ENCODE results near the gene TOM1L2.

TOM1L2 gene

GRCh38 chr17:17834974-17835373 lies 137.2 kb downstream of the TOM1L2 start:
- no peak for DNase-seq (ENCODE audit: low read depth)
- H3K9ac ChIP-seq (ENCODE audit: low read length): peak overlapping the region; percentile 94
- no peaks in the 10 kb centered on the region for H3K36me3 ChIP-seq (ENCODE audit: control insufficient read depth, insufficient read depth, low read length, severe bottlenecking)
- H3K9me3 ChIP-seq (ENCODE audit: control insufficient read depth, low read length): no peaks in the 10 kb centered on the region
- H3K27me3 ChIP-seq (replicated peaks; ENCODE audit: control insufficient read depth, insufficient read depth, low read length): no peaks in the 10 kb centered on the region
- peak overlapping the region; percentile 90 for H3K4me3 ChIP-seq (ENCODE audit: low read length)
- H3K4me1 ChIP-seq (ENCODE audit: control insufficient read depth, insufficient read depth, low read length): peaks cover 66% of the 10 kb centered on the region

- Histone ChIP-seq H3K4me3 (ENCODE audit: low read length) (no peak overlapping the region), H3K9ac (ENCODE audit: low read length) (peak overlapping the region; percentile 10), H3K4me1 (ENCODE audit: control insufficient read depth, insufficient read depth, low read length) (peaks cover 55% of the 10 kb centered on the region), H3K36me3 (ENCODE audit: control insufficient read depth, insufficient read depth, low read length, severe bottlenecking) (no peaks in the 10 kb centered on the region), H3K27me3 (replicated peaks; ENCODE audit: control insufficient read depth, insufficient read depth, low read length) (no peaks in the 10 kb centered on the region), H3K9me3 (ENCODE audit: control insufficient read depth, low read length) (no peaks in the 10 kb centered on the region)
- DNase-seq (ENCODE audit: low read depth): no peak
Observed at GRCh38 chr17:17833658-17834357, 138.4 kb downstream of the TOM1L2 start.

GRCh38 chr17:17832032-17832363 lies 140.2 kb downstream of the TOM1L2 start:
- DNase-seq (ENCODE audit: low read depth): no peak

GRCh38 chr17:17831208-17832031 lies 140.8 kb downstream of the TOM1L2 start:
- H3K4me1 ChIP-seq (ENCODE audit: control insufficient read depth, insufficient read depth, low read length): peaks cover 37% of the 10 kb centered on the region

More at GRCh38 chr17:17832032-17832363, 140.2 kb downstream of the TOM1L2 start:
- peaks cover 2% of the 10 kb centered on the region for H3K36me3 ChIP-seq (ENCODE audit: control insufficient read depth, insufficient read depth, low read length, severe bottlenecking)
- H3K27me3 ChIP-seq (replicated peaks; ENCODE audit: control insufficient read depth, insufficient read depth, low read length): no peaks in the 10 kb centered on the region
- H3K9ac ChIP-seq (ENCODE audit: low read length): no peak overlapping the region
- peaks cover 38% of the 10 kb centered on the region for H3K4me1 ChIP-seq (ENCODE audit: control insufficient read depth, insufficient read depth, low read length)
- no peak overlapping the region for H3K4me3 ChIP-seq (ENCODE audit: low read length)
- no peaks in the 10 kb centered on the region for H3K9me3 ChIP-seq (ENCODE audit: control insufficient read depth, low read length)

GRCh38 chr17:17830740-17831207 lies 141.4 kb downstream of the TOM1L2 start:
- H3K4me3 ChIP-seq (ENCODE audit: low read length): no peak overlapping the region
- no peaks in the 10 kb centered on the region for H3K9me3 ChIP-seq (ENCODE audit: control insufficient read depth, low read length)
- H3K27me3 ChIP-seq (replicated peaks; ENCODE audit: control insufficient read depth, insufficient read depth, low read length): no peaks in the 10 kb centered on the region
- peaks cover 6% of the 10 kb centered on the region for H3K36me3 ChIP-seq (ENCODE audit: control insufficient read depth, insufficient read depth, low read length, severe bottlenecking)
- DNase-seq (ENCODE audit: low read depth): no peak
- H3K9ac ChIP-seq (ENCODE audit: low read length): peak overlapping the region; percentile 1
- peaks cover 38% of the 10 kb centered on the region for H3K4me1 ChIP-seq (ENCODE audit: control insufficient read depth, insufficient read depth, low read length)

More at GRCh38 chr17:17831208-17832031, 140.8 kb downstream of the TOM1L2 start:
- Histone ChIP-seq H3K9ac (ENCODE audit: low read length) (peak overlapping the region; percentile 1), H3K36me3 (ENCODE audit: control insufficient read depth, insufficient read depth, low read length, severe bottlenecking) (peaks cover 6% of the 10 kb centered on the region), H3K27me3 (replicated peaks; ENCODE audit: control insufficient read depth, insufficient read depth, low read length) (no peaks in the 10 kb centered on the region), H3K4me3 (ENCODE audit: low read length) (no peak overlapping the region), H3K9me3 (ENCODE audit: control insufficient read depth, low read length) (no peaks in the 10 kb centered on the region)
- no peak for DNase-seq (ENCODE audit: low read depth)

GRCh38 chr17:17830269-17830567 lies 142.0 kb downstream of the TOM1L2 start:
- Histone ChIP-seq H3K9me3 (ENCODE audit: control insufficient read depth, low read length) (no peaks in the 10 kb centered on the region), H3K36me3 (ENCODE audit: control insufficient read depth, insufficient read depth, low read length, severe bottlenecking) (peaks cover 6% of the 10 kb centered on the region), H3K9ac (ENCODE audit: low read length) (no peak overlapping the region), H3K4me3 (ENCODE audit: low read length) (no peak overlapping the region), H3K4me1 (ENCODE audit: control insufficient read depth, insufficient read depth, low read length) (peaks cover 36% of the 10 kb centered on the region), H3K27me3 (replicated peaks; ENCODE audit: control insufficient read depth, insufficient read depth, low read length) (no peaks in the 10 kb centered on the region)
- DNase-seq (ENCODE audit: low read depth): no peak

GRCh38 chr17:17827826-17828621 lies 144.2 kb downstream of the TOM1L2 start:
- H3K4me1 ChIP-seq (ENCODE audit: control insufficient read depth, insufficient read depth, low read length): peaks cover 44% of the 10 kb centered on the region
- H3K27me3 ChIP-seq (replicated peaks; ENCODE audit: control insufficient read depth, insufficient read depth, low read length): no peaks in the 10 kb centered on the region
- H3K4me3 ChIP-seq (ENCODE audit: low read length): no peak overlapping the region
- H3K9ac ChIP-seq (ENCODE audit: low read length): no peak overlapping the region
- H3K36me3 ChIP-seq (ENCODE audit: control insufficient read depth, insufficient read depth, low read length, severe bottlenecking): peaks cover 6% of the 10 kb centered on the region
- H3K9me3 ChIP-seq (ENCODE audit: control insufficient read depth, low read length): no peaks in the 10 kb centered on the region
- DNase-seq (ENCODE audit: low read depth): no peak

GRCh38 chr17:17826942-17827785 lies 145.0 kb downstream of the TOM1L2 start:
- H3K4me1 ChIP-seq (ENCODE audit: control insufficient read depth, insufficient read depth, low read length): peaks cover 50% of the 10 kb centered on the region
- H3K36me3 ChIP-seq (ENCODE audit: control insufficient read depth, insufficient read depth, low read length, severe bottlenecking): peaks cover 6% of the 10 kb centered on the region
- H3K27me3 ChIP-seq (replicated peaks; ENCODE audit: control insufficient read depth, insufficient read depth, low read length): no peaks in the 10 kb centered on the region
- H3K9ac ChIP-seq (ENCODE audit: low read length): no peak overlapping the region
- DNase-seq (ENCODE audit: low read depth): no peak
- no peaks in the 10 kb centered on the region for H3K9me3 ChIP-seq (ENCODE audit: control insufficient read depth, low read length)
- H3K4me3 ChIP-seq (ENCODE audit: low read length): no peak overlapping the region

GRCh38 chr17:17826342-17826713 lies 145.9 kb downstream of the TOM1L2 start:
- peaks cover 49% of the 10 kb centered on the region for H3K4me1 ChIP-seq (ENCODE audit: control insufficient read depth, insufficient read depth, low read length)
- no peak overlapping the region for H3K4me3 ChIP-seq (ENCODE audit: low read length)
- H3K36me3 ChIP-seq (ENCODE audit: control insufficient read depth, insufficient read depth, low read length, severe bottlenecking): peaks cover 7% of the 10 kb centered on the region
- DNase-seq (ENCODE audit: low read depth): no peak
- H3K9me3 ChIP-seq (ENCODE audit: control insufficient read depth, low read length): no peaks in the 10 kb centered on the region
- H3K9ac ChIP-seq (ENCODE audit: low read length): no peak overlapping the region
- H3K27me3 ChIP-seq (replicated peaks; ENCODE audit: control insufficient read depth, insufficient read depth, low read length): no peaks in the 10 kb centered on the region

GRCh38 chr17:17824783-17825614 lies 147.2 kb downstream of the TOM1L2 start:
- peak overlapping the region; percentile 82 for H3K9ac ChIP-seq (ENCODE audit: low read length)
- H3K4me3 ChIP-seq (ENCODE audit: low read length): peak overlapping the region; percentile 77
- no peaks in the 10 kb centered on the region for H3K9me3 ChIP-seq (ENCODE audit: control insufficient read depth, low read length)
- peaks cover 19% of the 10 kb centered on the region for H3K36me3 ChIP-seq (ENCODE audit: control insufficient read depth, insufficient read depth, low read length, severe bottlenecking)
- no peak for DNase-seq (ENCODE audit: low read depth)
- H3K4me1 ChIP-seq (ENCODE audit: control insufficient read depth, insufficient read depth, low read length): peaks cover 54% of the 10 kb centered on the region
- H3K27me3 ChIP-seq (replicated peaks; ENCODE audit: control insufficient read depth, insufficient read depth, low read length): no peaks in the 10 kb centered on the region

Data from adipocyte (in vitro differentiated cells).